Stimulated activated CD4-positive, alpha-beta T cell treated with anti-CD3 and anti-CD28 coated beads, Interleukin-4, amount 100 ng/mL, for 48 hours (primary cell): ENCODE results near the gene SGCA.

Source experiments
- DNase-seq, 2 donors: peaks; one replicate each; pipeline ENCODE4 v3.0.0-alpha.2; 2020; ENCODE audit warnings: low read depth in 2 of 2

Gene SGCA

DNA sequence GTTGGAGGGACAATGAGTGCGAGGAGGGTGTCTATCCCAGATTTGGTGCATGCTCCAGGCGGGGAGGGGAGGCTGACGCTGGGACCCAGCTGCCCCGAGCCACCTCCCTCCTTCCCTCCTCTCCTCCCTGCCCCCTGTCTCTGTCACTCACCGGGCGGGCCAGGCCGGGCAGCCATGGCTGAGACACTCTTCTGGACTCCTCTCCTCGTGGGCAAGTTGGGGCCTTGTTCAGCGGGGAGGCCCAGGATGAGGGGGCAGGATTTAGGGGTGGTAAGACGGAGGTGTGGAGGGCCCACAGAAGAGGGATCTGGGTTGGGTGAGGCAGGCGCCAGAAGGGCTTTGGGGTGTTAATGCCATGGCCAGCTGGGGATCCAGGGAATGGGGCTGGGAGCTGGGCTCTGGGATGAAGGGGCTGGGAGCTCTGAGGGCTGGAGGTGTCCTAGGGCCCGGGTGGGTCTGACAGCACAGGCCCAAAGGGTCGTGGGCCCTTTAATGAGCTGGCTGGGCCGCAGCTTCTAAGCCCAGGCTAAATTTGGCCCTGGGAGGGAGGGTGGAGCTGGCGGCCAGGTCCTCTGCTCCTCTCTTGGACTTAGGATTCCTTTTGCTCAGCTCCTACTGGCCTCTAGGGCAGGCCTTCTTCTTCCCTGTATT, at the start of gene SGCA:
SGCA (plus strand) TSS at position 139 of the 651 bp plus-strand sequence; CDS start at position 175, 36 bp downstream.
- DNase-seq = no peak

DNA sequence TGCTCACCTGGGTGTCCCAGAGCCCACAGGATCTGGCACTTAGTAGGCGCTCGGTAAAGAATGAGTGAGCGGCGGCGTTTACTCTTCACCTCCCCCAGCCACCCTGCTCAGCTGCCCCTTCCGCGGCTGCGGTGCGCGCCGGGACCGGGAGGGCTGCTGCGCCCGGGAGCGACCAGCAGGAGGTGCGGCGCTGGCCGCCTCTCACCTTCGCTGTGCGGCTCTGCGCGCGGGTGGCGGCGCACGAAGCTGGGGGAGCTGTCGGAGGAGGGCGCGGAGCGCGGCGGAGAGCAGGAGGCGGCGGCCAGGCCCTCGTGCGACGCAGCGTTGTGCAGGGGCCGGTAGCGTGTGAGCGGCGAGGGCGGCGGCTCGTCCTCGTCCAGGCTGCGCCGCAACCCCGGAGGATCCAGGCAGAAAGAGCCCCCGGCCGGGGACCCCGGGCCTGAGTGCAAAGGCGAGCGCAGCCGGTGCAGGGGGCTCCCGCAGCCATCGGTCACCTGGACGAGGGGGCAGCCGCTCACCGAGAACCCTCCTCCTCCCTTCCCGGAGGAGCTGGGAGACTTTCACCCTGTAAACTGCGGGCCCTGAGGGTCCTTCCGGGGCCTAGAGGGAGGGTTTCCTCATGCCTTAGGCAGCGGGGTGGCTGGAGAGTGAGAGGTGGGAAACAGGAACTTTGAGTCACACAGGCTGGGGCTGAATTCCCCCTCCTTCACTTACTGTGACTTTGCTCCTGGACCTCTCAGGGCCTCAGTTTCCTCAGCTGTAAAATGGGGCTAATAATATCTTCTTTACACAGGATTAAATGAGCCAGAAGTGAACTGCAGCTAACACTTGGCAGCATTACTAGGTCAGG, 48.4 kb upstream of the SGCA start:
- DNase-seq = peak; percentile 40 to 57

DNA sequence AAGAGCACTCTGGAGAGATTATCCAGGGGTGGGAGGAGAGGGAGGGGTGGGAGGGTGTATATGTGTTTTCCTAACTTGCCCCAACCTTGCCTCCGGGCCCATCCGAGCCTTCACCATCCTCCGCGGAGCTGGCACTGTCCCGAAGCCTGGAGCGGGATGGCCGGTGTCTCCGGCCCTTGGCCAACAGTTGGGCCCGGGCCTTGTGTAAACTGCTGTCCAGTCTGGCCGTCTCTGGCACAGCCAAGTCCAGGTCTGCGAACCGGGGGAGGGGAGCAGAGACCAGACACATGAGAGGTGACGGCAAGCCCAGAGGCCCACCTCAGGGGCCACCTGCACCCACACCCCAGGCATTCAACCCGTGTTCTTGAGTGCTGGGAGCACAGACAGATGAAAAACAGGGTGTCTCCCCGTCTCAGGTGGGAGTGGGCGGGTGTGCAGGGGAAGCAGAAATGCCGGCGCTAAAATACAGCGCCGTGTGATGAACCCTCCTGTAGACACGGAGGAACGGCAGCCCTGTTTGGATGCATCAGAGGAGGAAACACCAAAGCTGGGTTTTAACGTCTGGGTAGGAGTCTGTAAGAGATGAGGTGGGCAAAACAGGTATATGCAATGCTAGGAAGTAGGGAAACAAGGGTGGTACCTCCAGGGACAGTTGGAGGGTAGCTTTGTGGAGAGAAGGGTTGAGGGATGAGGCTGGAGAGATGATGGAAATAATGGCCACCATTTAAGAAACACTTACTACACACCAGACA, 47.6 kb upstream of the SGCA start:
- DNase-seq = no peak

GRCh38 chr17:50118828-50119218, 47.0 kb upstream of the SGCA start:
- DNase-seq = no peak

DNA sequence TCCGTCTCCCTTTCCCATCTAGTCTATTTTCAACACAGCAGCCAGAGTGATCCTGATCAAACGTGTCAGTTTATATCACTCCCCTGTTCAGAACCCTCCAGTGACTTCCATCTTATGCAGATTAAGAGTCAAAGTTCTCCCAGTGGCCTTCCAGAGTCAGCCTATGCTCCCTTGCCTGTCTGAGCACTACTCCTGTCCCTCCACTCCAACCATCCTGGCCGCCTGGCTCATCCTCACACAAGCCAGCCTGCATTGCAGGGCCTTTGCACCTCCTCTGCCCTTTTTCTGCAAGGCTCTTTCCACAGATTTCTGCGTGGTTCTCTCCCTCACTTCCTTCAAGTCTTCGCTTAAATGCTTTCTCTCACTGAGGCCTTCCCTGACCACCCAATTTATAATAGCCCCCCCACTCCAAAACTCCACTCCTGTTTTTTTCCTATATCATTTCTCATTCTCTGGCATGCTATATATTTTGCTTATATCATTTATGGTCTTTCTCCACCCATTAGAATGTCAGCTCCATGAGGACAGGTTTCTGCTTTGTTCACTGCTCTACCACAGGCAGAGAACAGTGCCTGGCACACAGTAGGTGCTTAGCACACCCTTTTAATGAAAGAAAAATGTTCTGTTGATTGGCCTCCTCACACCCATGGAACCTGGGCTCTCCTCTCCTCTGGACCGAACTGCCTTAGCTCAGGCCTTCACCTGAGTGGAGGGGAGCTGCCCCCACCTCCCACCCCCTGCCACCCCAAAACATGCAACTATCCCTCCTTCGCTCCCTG, 45.1 kb upstream of the SGCA start:
- no peak for DNase-seq

- DNase-seq = no peak
These were observed 42.9 kb upstream of the SGCA start for GRCh38 chr17:50122945-50123344.

DNA sequence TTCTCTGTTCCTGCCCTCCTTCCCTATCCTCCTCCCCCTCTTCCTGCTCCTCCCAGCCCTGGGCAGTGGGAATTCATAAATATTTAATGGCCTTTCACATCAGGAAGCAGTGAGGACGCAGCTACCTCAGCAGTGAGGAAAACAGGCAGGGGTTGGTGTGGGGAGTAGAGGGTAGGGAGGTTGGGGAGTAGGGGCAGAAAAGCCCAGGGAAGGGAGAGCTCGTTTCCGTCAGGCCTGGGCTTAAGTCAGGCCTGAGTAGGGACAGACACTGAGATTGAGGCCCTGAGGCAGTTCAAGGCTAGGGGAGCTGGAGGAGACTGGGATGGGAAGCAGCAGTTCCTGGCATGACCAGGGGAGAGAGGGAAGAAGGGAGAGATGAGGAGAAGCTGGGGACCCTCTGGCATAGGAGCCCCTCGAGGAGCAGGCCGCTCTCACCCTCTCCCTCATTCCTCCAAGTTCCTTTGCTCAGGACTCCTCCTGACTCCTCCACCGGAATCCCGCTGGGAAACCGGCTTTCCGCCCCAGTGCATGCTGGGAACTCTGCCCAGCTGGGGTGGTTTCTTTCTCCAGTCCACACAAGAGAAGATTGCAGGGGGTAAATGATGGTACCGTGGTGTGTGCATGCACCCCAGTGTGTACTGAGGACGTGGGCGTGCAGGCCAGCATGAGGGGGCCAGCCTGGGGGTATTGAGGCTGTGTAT, 42.0 kb upstream of the SGCA start:
- DNase-seq = no peak

DNA sequence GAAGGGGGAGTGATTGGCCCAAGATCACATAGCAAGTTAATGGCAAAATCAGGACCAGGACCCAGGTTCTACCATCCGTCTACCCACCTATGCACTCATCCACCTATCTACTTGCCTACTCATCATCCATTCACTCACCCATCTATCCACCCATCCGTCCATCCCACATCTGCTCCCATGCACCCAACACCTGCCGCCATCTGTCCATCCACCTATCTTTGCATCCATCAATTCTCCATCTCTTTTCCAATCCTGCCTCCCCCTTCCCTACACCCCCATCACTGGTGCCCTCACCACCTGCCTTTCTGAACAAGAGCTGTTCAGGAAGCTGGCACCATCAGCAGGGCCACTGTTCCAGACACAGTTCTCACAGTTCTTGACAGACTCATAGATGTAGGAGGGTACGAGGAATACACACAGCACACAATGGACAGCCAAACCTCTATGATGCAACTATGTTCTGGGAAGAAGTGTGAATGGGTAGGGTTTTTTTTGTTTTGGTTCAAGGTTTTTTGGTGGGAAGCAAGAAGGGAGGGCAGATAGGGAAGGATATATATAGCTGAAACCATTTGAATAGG, 40.3 kb upstream of the SGCA start:
- no peak for DNase-seq

GRCh38 chr17:50127697-50128361, 38.0 kb upstream of the SGCA start:
- no peak for DNase-seq

- DNase-seq = no peak
These were observed 37.1 kb upstream of the SGCA start for GRCh38 chr17:50128441-50129352.

GRCh38 chr17:50129353-50129727, 36.5 kb upstream of the SGCA start:
- DNase-seq = no peak

GRCh38 chr17:50129728-50130558, 35.9 kb upstream of the SGCA start, which contains the start of gene SAMD14:
SAMD14 (minus strand) TSS chr17:50130160; CDS start chr17:50124959, 5,201 bp downstream.
- no peak for DNase-seq

- no peak for DNase-seq
These were observed 35.1 kb upstream of the SGCA start for GRCh38 chr17:50130559-50131305.

DNA sequence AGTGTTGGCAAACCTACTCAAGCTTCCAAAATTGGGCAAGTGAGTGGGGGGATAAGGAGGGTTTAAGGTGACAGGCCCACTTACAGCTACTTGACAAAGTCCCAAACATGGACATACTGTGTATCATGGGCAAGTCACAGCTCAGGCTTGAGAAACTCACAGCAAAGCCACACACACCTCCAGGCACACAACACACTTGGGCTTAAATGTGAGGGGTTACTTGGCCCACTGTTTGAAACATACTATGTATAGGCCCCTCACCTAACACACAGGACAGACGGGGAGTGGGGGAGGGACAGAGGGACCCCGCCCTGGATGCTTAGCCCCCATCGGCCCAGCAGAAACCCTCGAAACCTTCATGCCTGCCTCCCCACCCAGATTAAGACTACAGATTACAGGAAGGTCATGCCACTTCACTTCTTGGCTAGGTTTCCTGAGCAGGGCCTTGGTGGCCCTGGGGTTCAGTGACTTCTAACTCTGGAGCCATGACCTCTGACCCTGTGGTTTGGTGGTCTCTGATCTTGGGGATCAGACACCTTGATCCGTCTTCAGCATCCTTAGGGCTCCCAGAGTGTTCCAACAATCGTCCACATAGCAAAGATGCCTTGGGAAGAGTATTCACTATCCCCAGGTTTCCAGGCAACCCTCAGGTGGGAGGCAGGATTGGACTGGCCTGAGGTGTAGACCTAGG, 33.6 kb upstream of the SGCA start:
- DNase-seq = no peak

- DNase-seq = no peak
These were observed 32.6 kb upstream of the SGCA start for GRCh38 chr17:50133028-50133768.

GRCh38 chr17:50133769-50134099, 32.1 kb upstream of the SGCA start:
- DNase-seq = no peak
